PFSK-1 (cell line): Measurements from ENCODE around the gene TAAR6.

ENCODE experiments used
- POLR2AphosphoS5 ChIP-seq: IDR thresholded peaks from 2 replicates; pipeline ENCODE4 v1.6.1; 2012; ENCODE audit warnings: low read depth, mild to moderate bottlenecking, control low read depth, low read length, moderate library complexity
- SIN3A ChIP-seq: IDR thresholded peaks from 2 replicates; pipeline ENCODE4 v1.6.1; 2012; ENCODE audit warnings: mild to moderate bottlenecking, low read length, moderate library complexity, borderline replicate concordance; ENCODE audit not compliant: insufficient read depth
- TAF1 ChIP-seq: IDR thresholded peaks from 2 replicates; pipeline ENCODE4 v1.6.1; 2012; ENCODE audit warnings: low read length, control low read depth, borderline replicate concordance; ENCODE audit not compliant: insufficient read depth

- TF ChIP-seq POLR2AphosphoS5 (no peak), SIN3A (no peak), TAF1 (no peak)
These were observed 3.7 kb upstream of the TAAR6 start for GRCh38 chr6:132566404-132566803.
